Prostate gland (tissue), 2 donors: ENCODE measurements around the gene HTR6.

Experiments used
- CTCF ChIP-seq, 4 experiments: fragments of 200-600 bp in 2 of 4; fragments of 450-650 bp in 2 of 4; sonication (generic) in 2 of 4; IDR thresholded peaks; 1 replicate in 3 of 4; 2 replicates in 1 of 4; pipeline ENCODE4 v1.5.1; 2016 to 2019; ENCODE audit warnings: antibody characterized with exemption in 4 of 4, mild to moderate bottlenecking in 2 of 4, moderate library complexity in 2 of 4
- POLR2A ChIP-seq: fragments of 450-650 bp; IDR thresholded peaks from one replicate; pipeline ENCODE4 v1.6.1; 2016; ENCODE audit warnings: antibody characterized with exemption, mild to moderate bottlenecking

DNA sequence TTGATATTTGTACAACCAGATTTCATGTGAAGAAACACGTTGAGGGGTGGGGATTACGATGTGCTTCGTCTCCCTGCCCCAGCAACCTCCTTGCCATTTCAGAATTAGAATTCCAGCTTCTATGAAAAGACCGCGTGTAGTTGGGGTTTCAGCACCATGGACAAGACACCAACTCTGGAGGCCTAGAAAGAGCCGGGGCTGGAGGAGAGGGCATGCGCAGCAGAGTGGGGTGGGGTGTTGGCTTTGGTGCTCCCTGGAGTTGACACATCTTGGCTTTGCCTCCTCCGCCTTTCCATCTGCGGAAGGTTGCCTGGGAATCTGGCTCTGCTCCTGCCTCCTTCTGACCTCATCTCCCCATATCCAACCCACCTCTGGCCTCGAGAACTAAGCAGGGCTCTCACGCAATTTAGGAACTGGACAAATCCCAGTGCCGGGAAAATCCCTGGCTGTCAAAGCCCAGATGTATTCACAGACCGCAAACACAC is 11.8 kb downstream of the HTR6 start:
- TF ChIP-seq CTCF (IDR thresholded peaks at IDR 0.05) = no peak
- TF ChIP-seq POLR2A = no peak
